GM12872 (cell line): Measurements from ENCODE around the gene GOLGA6D.

Experiments used
- TF ChIP-seq, protein P1 (sequence below): IDR thresholded peaks from 3 replicates; pipeline ENCODE4 v1.5.1; 2011; ENCODE audit warnings: low read depth, mild to moderate bottlenecking, low read length, moderate library complexity; ENCODE audit not compliant: insufficient read depth

The GOLGA6D gene

DNA sequence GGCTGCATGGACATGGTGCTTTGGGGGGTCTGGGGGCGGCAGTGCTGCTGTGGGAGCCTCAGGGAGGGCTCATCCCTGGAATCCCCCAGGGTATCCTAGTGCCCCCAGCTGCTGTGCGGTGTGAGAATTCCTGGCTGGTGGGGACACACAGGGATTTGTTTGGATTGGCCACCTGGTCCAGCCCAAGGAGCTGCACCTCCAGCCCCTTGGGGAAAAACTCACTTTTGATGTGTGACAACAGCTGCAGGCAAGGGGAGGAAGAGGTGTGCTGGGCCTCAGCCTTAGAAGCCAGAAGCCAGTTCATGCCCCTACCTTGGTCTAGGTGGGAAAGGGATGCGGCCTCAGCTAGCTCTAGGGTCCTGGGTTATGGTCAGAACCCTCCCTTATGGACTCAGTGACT, 44.9 kb downstream of the GOLGA6D start:
- TF ChIP-seq, protein P1, sequence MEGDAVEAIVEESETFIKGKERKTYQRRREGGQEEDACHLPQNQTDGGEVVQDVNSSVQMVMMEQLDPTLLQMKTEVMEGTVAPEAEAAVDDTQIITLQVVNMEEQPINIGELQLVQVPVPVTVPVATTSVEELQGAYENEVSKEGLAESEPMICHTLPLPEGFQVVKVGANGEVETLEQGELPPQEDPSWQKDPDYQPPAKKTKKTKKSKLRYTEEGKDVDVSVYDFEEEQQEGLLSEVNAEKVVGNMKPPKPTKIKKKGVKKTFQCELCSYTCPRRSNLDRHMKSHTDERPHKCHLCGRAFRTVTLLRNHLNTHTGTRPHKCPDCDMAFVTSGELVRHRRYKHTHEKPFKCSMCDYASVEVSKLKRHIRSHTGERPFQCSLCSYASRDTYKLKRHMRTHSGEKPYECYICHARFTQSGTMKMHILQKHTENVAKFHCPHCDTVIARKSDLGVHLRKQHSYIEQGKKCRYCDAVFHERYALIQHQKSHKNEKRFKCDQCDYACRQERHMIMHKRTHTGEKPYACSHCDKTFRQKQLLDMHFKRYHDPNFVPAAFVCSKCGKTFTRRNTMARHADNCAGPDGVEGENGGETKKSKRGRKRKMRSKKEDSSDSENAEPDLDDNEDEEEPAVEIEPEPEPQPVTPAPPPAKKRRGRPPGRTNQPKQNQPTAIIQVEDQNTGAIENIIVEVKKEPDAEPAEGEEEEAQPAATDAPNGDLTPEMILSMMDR = no peak

DNA sequence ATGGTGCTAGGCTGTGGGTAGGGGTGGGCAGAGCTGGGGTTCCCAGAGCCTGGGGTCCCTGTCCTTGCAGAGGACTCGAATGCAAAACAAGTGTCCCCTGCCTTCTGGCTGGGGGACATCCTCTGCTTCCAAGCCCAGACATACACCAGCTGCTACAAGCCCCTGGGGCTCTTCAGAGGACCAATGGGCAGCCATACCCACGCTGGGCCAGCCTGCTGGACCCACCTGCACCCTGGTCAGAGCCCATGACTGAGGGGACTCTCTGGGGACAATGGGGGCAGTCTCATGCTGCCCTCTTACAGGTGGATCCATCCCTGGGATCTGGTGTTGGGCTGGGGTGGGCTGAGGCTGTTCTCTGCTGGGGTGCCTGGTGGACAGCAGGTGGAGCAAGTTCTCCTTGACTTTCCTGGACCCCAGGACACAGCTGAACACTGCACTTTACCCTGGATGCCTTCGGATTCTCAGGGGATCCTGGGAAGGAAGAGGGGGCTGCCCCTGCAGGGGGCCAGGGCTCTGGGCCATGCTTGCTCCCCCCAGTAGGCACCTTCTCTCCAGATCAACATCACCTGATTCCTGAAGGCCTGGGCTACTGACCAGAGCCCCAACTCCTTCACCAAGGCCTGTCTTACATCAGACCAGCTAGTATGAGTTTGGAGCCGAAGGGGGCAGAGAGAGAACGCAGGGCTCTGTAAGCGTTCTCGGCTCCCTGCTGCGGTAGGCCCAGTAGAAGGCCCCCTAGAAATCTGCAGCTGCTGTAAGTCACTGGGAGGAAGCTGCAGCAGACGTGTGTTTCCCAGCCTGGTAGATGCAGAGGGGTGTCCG, 46.1 kb downstream of the GOLGA6D start:
- TF ChIP-seq, protein P1 = no peak

DNA sequence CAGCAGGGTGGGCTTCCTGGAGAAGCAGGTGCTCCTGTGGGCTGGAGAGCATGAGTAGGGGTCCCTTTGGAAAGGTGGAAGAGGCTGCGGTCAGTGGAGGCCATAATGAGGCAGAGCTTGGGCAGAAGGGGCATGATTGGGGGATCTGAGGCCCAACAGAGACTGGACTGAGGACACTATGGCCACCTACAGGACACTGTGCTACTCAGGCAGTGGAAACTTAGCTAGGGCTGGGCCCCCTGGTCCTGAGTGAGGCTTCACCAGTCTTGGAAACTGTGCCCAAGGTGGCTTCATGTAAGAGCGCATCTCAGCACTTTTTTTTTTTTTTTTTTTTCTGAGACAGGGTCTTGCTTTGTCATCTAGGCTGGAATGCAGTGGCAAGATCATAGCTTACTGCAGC, 46.9 kb downstream of the GOLGA6D start:
- TF ChIP-seq, protein P1 = no peak

DNA sequence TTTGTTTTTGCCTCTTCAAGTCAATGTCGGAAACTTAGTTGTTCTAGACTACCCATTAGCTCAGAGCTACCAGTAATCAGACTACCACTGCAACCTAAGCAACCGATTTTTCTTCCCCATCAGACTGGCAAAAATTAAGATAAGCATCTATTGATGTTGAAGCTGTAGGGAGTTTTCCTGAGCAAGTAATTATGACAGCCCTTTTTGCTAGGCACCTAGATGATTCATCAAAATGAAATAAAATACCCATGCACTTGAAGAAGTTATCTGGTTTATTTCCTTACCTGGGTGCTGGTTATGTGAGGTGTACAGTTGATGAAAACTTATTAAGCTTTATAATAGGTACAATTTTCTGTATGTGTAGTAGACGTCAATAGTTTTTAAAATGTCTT, 52.7 kb downstream of the GOLGA6D start:
- TF ChIP-seq, protein P1 = no peak

DNA sequence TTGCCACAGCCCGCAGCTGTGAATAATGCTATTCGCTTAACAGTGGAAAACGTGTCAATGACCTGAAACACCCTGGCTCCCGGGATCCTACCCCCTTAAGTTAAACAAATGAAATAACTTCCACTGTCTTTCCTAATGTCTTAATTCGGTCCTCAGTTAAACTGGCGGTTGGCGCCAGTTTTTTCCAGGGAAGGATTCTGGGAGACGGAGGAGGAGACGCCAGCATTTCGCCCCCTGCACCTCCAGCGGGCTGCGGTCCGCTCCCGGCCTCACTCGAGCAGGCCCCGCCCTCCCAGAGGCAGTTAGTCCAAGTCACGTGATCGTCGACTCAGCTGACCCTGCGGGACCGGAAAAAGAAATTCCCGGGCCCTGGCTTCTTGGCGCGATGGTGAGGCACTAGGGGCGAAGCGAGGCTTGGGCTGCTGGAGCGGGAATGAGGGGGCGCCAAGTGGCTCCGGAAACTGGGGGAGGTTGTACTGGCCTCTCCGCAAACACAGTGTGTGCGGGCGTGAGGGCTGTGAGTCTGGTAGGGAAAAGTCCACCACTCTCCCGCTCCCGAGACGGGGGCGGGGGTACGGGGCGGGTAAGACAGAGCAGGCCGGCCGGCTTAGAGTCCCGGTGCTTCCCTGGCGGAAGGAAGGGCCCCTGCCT, 53.2 kb downstream of the GOLGA6D start, which contains the start of gene COMMD4:
TSS of gene COMMD4 (plus strand) at position 359 of the 651 bp plus-strand sequence. CDS start at position 386, 27 bp downstream.
- TF ChIP-seq, protein P1 = no peak

DNA sequence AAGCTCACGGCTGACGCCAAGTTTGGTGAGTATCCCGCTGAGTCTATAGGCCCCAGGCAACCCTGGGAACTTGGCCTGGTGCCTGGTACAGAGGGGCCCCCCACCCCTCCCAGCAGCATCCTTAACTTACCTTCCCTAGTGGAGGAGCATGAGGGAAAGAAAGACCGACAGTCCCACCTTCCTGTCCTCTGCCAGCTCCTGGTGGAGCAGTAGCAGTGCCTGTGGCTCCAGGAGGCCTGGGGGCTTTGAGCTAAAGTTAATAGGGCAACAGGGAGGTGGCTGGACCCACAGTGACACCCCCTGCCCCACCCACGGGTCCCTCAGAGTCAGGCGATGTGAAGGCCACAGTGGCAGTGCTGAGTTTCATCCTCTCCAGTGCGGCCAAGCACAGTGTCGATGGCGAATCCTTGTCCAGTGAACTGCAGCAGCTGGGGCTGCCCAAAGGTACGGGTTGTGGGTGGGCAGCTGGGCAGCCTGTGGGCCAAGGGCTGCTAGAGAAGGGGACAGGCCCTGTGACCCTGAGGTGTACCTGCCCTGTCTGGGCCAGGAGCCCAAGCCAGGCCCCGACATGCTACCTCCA, 56.1 kb downstream of the GOLGA6D start:
- TF ChIP-seq, protein P1 = no peak

DNA sequence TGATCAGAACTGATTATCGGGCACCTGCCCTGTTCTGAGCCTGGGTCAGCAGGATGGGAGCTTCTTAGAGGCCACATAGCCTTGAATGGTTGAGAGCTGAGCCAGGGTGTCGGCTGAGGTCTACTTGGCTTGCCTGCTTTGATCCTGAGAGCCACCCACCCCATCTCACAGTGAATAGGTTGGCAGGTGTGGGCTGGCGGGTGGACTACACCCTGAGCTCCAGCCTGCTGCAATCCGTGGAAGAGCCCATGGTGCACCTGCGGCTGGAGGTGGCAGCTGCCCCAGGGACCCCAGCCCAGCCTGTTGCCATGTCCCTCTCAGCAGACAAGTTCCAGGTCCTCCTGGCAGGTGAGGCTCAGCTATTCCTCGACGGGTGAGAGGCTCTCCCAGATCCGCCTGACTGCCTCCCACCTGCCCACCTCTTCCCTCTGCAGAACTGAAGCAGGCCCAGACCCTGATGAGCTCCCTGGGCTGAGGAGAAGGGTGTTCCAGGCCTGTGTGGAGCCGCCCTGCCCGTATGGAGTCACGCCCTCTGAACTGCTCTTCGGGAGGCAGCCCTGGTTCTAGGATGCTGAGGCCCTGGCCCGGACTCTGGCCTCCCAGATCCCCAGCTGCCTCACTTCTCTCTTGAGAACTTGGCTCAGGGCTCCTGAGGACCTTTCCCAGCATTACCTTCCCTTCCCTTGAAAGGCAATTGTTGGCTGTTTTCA, 57.1 kb downstream of the GOLGA6D start:
- TF ChIP-seq, protein P1 = no peak
